ENCODE results near the gene FBL.

FBL gene

GRCh38 chr19:39871886-39872866, 26.0 kb upstream of the FBL start:
- no peak for TF ChIP-seq CTCF (IDR thresholded peaks at IDR 0.05; ENCODE audit: insufficient read depth, missing control alignments)
- DNase-seq (ENCODE audit: insufficient read length, low spot score) (no peak), FAIRE-seq (no peak)

- no peak for TF ChIP-seq CTCF (IDR thresholded peaks at IDR 0.05; ENCODE audit: insufficient read depth, missing control alignments)
- FAIRE-seq (no peak), DNase-seq (ENCODE audit: insufficient read length, low spot score) (no peak)
Measured at GRCh38 chr19:39871362-39871761, 25.2 kb upstream of the FBL start.

GRCh38 chr19:39870171-39870971, 24.2 kb upstream of the FBL start:
- FAIRE-seq: no peak
- TF ChIP-seq CTCF (IDR thresholded peaks at IDR 0.05; ENCODE audit: insufficient read depth, missing control alignments): no peak
- no peak for DNase-seq (ENCODE audit: insufficient read length, low spot score)

- no peak for DNase-seq (ENCODE audit: insufficient read length, low spot score)
- FAIRE-seq: no peak
- TF ChIP-seq CTCF (IDR thresholded peaks at IDR 0.05; ENCODE audit: insufficient read depth, missing control alignments): no peak
Measured at GRCh38 chr19:39867952-39868351, 21.8 kb upstream of the FBL start.

- TF ChIP-seq CTCF (IDR thresholded peaks at IDR 0.05; ENCODE audit: insufficient read depth, missing control alignments): no peak
- no peak for DNase-seq (ENCODE audit: insufficient read length, low spot score)
- no peak for FAIRE-seq
Measured at GRCh38 chr19:39867133-39867532, 21.0 kb upstream of the FBL start.

- no peak for FAIRE-seq
- TF ChIP-seq CTCF (IDR thresholded peaks at IDR 0.05; ENCODE audit: insufficient read depth, missing control alignments): no peak
- DNase-seq (ENCODE audit: insufficient read length, low spot score): no peak
Measured at GRCh38 chr19:39865953-39866352, 19.8 kb upstream of the FBL start.

All from D721Med (cell line).